ENCODE measurements around the gene RHOBTB1. TPM values are rescaled to one million over a fixed set of nuclear protein-coding genes. Genes with fewer than 3 reads are reported as not detected.

Gene RHOBTB1
- total RNA-seq, 1 experiment from 2014 or later, result 2.5 TPM

DNA sequence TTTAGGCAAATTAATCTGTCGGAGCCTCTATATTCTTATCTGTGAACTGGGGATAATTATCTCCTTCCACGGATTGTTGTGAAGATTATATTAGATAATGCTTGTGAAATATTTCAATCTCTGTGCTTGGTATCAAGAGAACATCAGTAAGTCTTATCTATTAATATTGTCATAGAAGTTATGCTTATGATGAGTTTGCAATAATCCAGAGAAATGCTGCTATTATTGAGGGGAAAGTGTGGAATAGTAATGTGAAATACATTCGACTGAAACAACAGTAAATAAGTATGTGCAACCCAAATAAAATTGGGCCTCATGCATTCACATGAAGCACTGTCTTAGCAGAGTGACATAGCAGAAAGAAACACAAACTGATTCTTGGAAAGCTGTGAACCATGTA lies 13.7 kb downstream of the RHOBTB1 start:
- H3K4ac ChIP-seq (ENCODE audit: low read depth, low read length), result no peak overlapping the region
- no peak overlapping the region for H4K5ac ChIP-seq (ENCODE audit: insufficient read length, low read depth, low read length)
- H2AK5ac ChIP-seq (ENCODE audit: insufficient read length, low read length), result no peak overlapping the region
- no peak for DNase-seq
- Mint-ChIP-seq H3K27ac (no peak overlapping the region), H3K27me3 (ENCODE audit: low read depth) (no peaks in the 10 kb centered on the region), H3K4me1 (no peaks in the 10 kb centered on the region), H3K4me3 (no peak overlapping the region), H3K9me3 (peaks cover 0 to 1% of the 10 kb centered on the region in 2 experiments; a peak in 2 of 5 replicates), H3K36me3 (ENCODE audit: insufficient read depth in 1 of 3, low read depth in 3 of 3) (peaks cover 0 to 13% (median 1%) of the 10 kb centered on the region in 3 experiments; a peak in 2 of 7 replicates)
- no peak overlapping the region for H3K23ac ChIP-seq (ENCODE audit: insufficient read length, low read depth, low read length)
- H4K8ac ChIP-seq (replicated peaks; ENCODE audit: insufficient read length, low read depth, low read length), result no peak overlapping the region
- H3K18ac ChIP-seq (ENCODE audit: insufficient read length, low read depth, low read length), result no peak overlapping the region
- no peak overlapping the region for H3K4me2 ChIP-seq (ENCODE audit: insufficient read depth, insufficient read length, low read length)
- H3T11ph ChIP-seq (ENCODE audit: low read length), result no peak overlapping the region
- no peaks in the 10 kb centered on the region for H3K23me2 ChIP-seq (ENCODE audit: insufficient read length, low read depth, low read length, poor library complexity, severe bottlenecking)
- H2BK15ac ChIP-seq (ENCODE audit: low read depth, low read length), result no peak overlapping the region
- H2BK5ac ChIP-seq (ENCODE audit: insufficient read length, low read length), result no peak overlapping the region
- H3K56ac ChIP-seq (ENCODE audit: insufficient read length, low read depth, low read length), result no peak overlapping the region
- no peak overlapping the region for H3K9ac ChIP-seq (ENCODE audit: extremely low read depth, insufficient read length, low read length)
- H4K91ac ChIP-seq (ENCODE audit: insufficient read length, low read depth, low read length), result no peak overlapping the region
- no peaks in the 10 kb centered on the region for H3K9me3 ChIP-seq (ENCODE audit: control insufficient read depth, low read depth, low read length)
- no peaks in the 10 kb centered on the region for H3K27me3 ChIP-seq (ENCODE audit: insufficient read depth, low read length)
- H2BK20ac ChIP-seq (ENCODE audit: low read depth, low read length, poor library complexity, severe bottlenecking), result no peak overlapping the region
- no peak for TF ChIP-seq CTCF (conservative IDR thresholded peaks at IDR 0.05)
- WGBS (ENCODE audit: extremely low coverage, insufficient read length, low lambda C conversion rate), result no CpG with 5 or more reads among the region's 3 CpGs
- H2AFZ ChIP-seq (ENCODE audit: low read length), result no peak overlapping the region
- no peak overlapping the region for H3K27ac ChIP-seq (ENCODE audit: insufficient read length, low read depth, low read length)
- no peaks in the 10 kb centered on the region for H3K79me2 ChIP-seq (ENCODE audit: insufficient read depth, low read length)
- H2BK120ac ChIP-seq (ENCODE audit: low read depth, low read length, poor library complexity, severe bottlenecking), result no peak overlapping the region
- H2BK12ac ChIP-seq (ENCODE audit: insufficient read length, low read depth, low read length), result no peak overlapping the region
- H3K79me1 ChIP-seq (ENCODE audit: insufficient read depth, low read depth, low read length, poor library complexity, severe bottlenecking), result no peaks in the 10 kb centered on the region
- no peaks in the 10 kb centered on the region for H3K4me1 ChIP-seq (ENCODE audit: insufficient read depth, low read length)
- H4K20me1 ChIP-seq (ENCODE audit: control insufficient read depth, insufficient read depth, insufficient read length), result no peaks in the 10 kb centered on the region
- H3K14ac ChIP-seq (ENCODE audit: insufficient read depth, low read length), result no peak overlapping the region

Data from H9 (cell line).